H7 (cell line): ENCODE data around the gene LIM2. TPM values are rescaled to one million over a fixed set of nuclear protein-coding genes. Genes with fewer than 3 reads are reported as not detected.
A peak's percentile ranks its signal among the peaks of the same experiment; 100 is the strongest.

Experiments
- DNase-seq: peaks from one replicate; pipeline ENCODE4 v3.0.0; 2012
- H3K27me3 ChIP-seq: 2 replicates; pipeline ENCODE4 v1.6.0; 2011; ENCODE audit warnings: mild to moderate bottlenecking, low read length; ENCODE audit not compliant: control insufficient read depth, insufficient read depth
- H3K36me3 ChIP-seq: replicated peaks from 2 replicates; pipeline ENCODE4 v1.5.1; 2011; ENCODE audit warnings: low read length; ENCODE audit not compliant: control insufficient read depth, insufficient read depth
- H3K4me3 ChIP-seq: 2 replicates; pipeline ENCODE4 v1.5.1; 2011; ENCODE audit warnings: low read depth, mild to moderate bottlenecking, control low read depth, low read length, moderate library complexity; ENCODE audit not compliant: insufficient read depth
- total RNA-seq: library from RNA; depleted of rRNA; stranded (reverse); fragments of >200 nt; shearing (Covaris generic); gene quantifications from 2 replicates; pipeline ENCODE4 v1.2.3, GENCODE V29; 2014

The LIM2 gene
- total RNA-seq, 1 experiment from 2014 or later: not detected

- H3K36me3 ChIP-seq: no peaks in the 10 kb centered on the region; the same call in 1 of the 2 replicates
- H3K27me3 ChIP-seq: peaks cover 9% of the 10 kb centered on the region
- no peak for DNase-seq
- H3K4me3 ChIP-seq: no peak overlapping the region
Measured at GRCh38 chr19:51342631-51343569, 44.9 kb downstream of the LIM2 start.

GRCh38 chr19:51341976-51342580, 45.7 kb downstream of the LIM2 start, which contains the start of gene VSIG10L:
VSIG10L (minus strand) TSS chr19:51342139; CDS start chr19:51342124, 15 bp downstream.
- H3K36me3 ChIP-seq: no peaks in the 10 kb centered on the region; the same call in 1 of the 2 replicates
- DNase-seq: no peak
- no peak within 1 kb of the TSS for H3K4me3 ChIP-seq
- H3K27me3 ChIP-seq: peaks cover 9% of the 10 kb centered on the region

GRCh38 chr19:51341066-51341465, 46.7 kb downstream of the LIM2 start:
- no peak overlapping the region for H3K4me3 ChIP-seq
- H3K27me3 ChIP-seq: peaks cover 9% of the 10 kb centered on the region
- DNase-seq: no peak
- no peaks in the 10 kb centered on the region; the same call in 1 of the 2 replicates for H3K36me3 ChIP-seq

- H3K36me3 ChIP-seq: no peaks in the 10 kb centered on the region; the same call in 1 of the 2 replicates
- DNase-seq: peak; percentile 99
- peaks cover 9% of the 10 kb centered on the region for H3K27me3 ChIP-seq
- peak overlapping the region; percentile 79 for H3K4me3 ChIP-seq
Measured at GRCh38 chr19:51339687-51340656, 47.8 kb downstream of the LIM2 start.

- peaks cover 9% of the 10 kb centered on the region for H3K27me3 ChIP-seq
- no peaks in the 10 kb centered on the region; the same call in 1 of the 2 replicates for H3K36me3 ChIP-seq
- H3K4me3 ChIP-seq: peak overlapping the region; percentile 79
- DNase-seq: peak; percentile 90
Measured at GRCh38 chr19:51339313-51339686, 48.5 kb downstream of the LIM2 start.

- H3K4me3 ChIP-seq: peak overlapping the region; percentile 79
- H3K27me3 ChIP-seq: peaks cover 9% of the 10 kb centered on the region
- H3K36me3 ChIP-seq: peaks cover 2% of the 10 kb centered on the region; the same call in 1 of the 2 replicates
- DNase-seq: peak; percentile 98
Measured at GRCh38 chr19:51338563-51339312, 49.0 kb downstream of the LIM2 start.

GRCh38 chr19:51337861-51338562, 49.8 kb downstream of the LIM2 start:
- DNase-seq: peak; percentile 57
- Histone ChIP-seq H3K27me3 (peaks cover 9% of the 10 kb centered on the region), H3K36me3 (peaks cover 2% of the 10 kb centered on the region; the same call in 1 of the 2 replicates), H3K4me3 (peak overlapping the region; percentile 79; the same call in 1 of the 2 replicates)

- Histone ChIP-seq H3K4me3 (no peak overlapping the region), H3K27me3 (peaks cover 9% of the 10 kb centered on the region)
- no peak for DNase-seq
Measured at GRCh38 chr19:51337141-51337860, 50.5 kb downstream of the LIM2 start.

GRCh38 chr19:51333836-51334460, 53.8 kb downstream of the LIM2 start:
- peak; percentile 87 for DNase-seq
- no peaks in the 10 kb centered on the region for H3K27me3 ChIP-seq
- H3K36me3 ChIP-seq: peaks cover 13% of the 10 kb centered on the region
- H3K4me3 ChIP-seq: no peak overlapping the region

More at GRCh38 chr19:51337141-51337860, 50.5 kb downstream of the LIM2 start:
- H3K36me3 ChIP-seq: peaks cover 5% of the 10 kb centered on the region

GRCh38 chr19:51331716-51332115, 56.1 kb downstream of the LIM2 start:
- H3K27me3 ChIP-seq: peaks cover 7% of the 10 kb centered on the region
- peaks cover 13% of the 10 kb centered on the region for H3K36me3 ChIP-seq

GRCh38 chr19:51331193-51331592, 56.6 kb downstream of the LIM2 start:
- peaks cover 13% of the 10 kb centered on the region for H3K36me3 ChIP-seq
- no peak for DNase-seq
- H3K4me3 ChIP-seq: no peak overlapping the region
- peaks cover 9% of the 10 kb centered on the region for H3K27me3 ChIP-seq

More at GRCh38 chr19:51331716-51332115, 56.1 kb downstream of the LIM2 start:
- no peak for DNase-seq
- H3K4me3 ChIP-seq: no peak overlapping the region

GRCh38 chr19:51330366-51330765, 57.4 kb downstream of the LIM2 start:
- Histone ChIP-seq H3K27me3 (peaks cover 9% of the 10 kb centered on the region), H3K4me3 (no peak overlapping the region), H3K36me3 (peaks cover 13% of the 10 kb centered on the region)
- DNase-seq: peak; percentile 39
